Naive B cell (primary cell): ENCODE results near the gene ADGRL4. TPM values are rescaled to one million over a fixed set of nuclear protein-coding genes. Genes with fewer than 3 reads are reported as not detected.
A peak's percentile ranks its signal among the peaks of the same experiment; 100 is the strongest.

Experiments used
- ATAC-seq, 2 donors: fragments of 150-1000 bp; cut with Tn5 transposase; 2 replicates each; pipeline ENCODE4 v1.10.0; 2021; ENCODE audit warnings: low read depth in 2 of 2, mild to moderate bottlenecking in 2 of 2, moderate library complexity in 2 of 2
- DNase-seq: peaks from one replicate; pipeline ENCODE4 v3.0.0; 2022
- H3K27ac Mint-ChIP-seq, 6 donors: one replicate each; pipeline ENCODE4 v1.8.0; 2020 to 2022; ENCODE audit warnings: mild to moderate bottlenecking in 6 of 6, mixed read lengths in 6 of 6, moderate library complexity in 5 of 6, inconsistent platforms in 2 of 6
- H3K27me3 Mint-ChIP-seq, 3 donors: one replicate each; pipeline ENCODE4 v1.8.0; 2021 to 2022; ENCODE audit warnings: mixed read lengths in 3 of 3, mild to moderate bottlenecking in 1 of 3
- H3K36me3 Mint-ChIP-seq, 2 donors: one replicate each; pipeline ENCODE4 v1.8.0; 2020 to 2022; ENCODE audit warnings: mixed read lengths in 2 of 2, inconsistent platforms in 1 of 2, mild to moderate bottlenecking in 1 of 2
- H3K4me1 Mint-ChIP-seq, 3 donors: one replicate each; pipeline ENCODE4 v1.8.0; 2020 to 2022; ENCODE audit warnings: mixed read lengths in 3 of 3, inconsistent platforms in 1 of 3, mild to moderate bottlenecking in 1 of 3, moderate library complexity in 1 of 3
- H3K4me3 Mint-ChIP-seq, 8 donors: one replicate each; pipeline ENCODE4 v1.8.0; 2020 to 2022; ENCODE audit warnings: mild to moderate bottlenecking in 8 of 8, mixed read lengths in 8 of 8, moderate library complexity in 8 of 8, inconsistent platforms in 2 of 8
- H3K9me3 Mint-ChIP-seq, 7 donors: one replicate each; pipeline ENCODE4 v1.8.0; 2020 to 2022; ENCODE audit warnings: mixed read lengths in 7 of 7, mild to moderate bottlenecking in 5 of 7, inconsistent platforms in 2 of 7, moderate library complexity in 1 of 7
- polyA plus RNA-seq, 6 donors: library from polyadenylated mRNA; unstranded; fragments of 300-500 nt; fragmentation: Illumina TruSeq; gene quantifications; one replicate each; pipeline ENCODE4 v1.2.3, GENCODE V29; 2021; ENCODE audit warnings: low read depth in 6 of 6

ADGRL4 gene
- polyA plus RNA-seq, result not detected

DNA sequence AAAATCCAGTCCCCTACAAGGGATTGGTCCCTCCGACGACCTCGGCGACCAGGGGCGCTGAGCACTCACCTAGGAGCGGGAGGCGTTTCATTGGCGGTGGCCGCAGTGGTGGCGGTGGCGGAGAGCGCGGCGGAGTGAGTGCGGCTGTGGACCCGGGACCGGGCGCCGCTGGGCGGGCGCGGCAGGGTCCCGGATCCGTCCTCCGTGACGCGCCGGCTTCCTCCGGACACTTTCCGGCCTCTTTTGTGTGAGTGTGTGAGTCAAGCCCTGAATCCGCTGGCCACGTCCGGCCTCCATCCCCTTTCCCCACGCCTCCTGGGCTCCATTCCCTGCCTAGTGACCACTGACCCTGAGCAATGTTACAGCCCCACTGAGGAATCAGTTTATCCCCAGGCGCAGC is at the start of gene ADGRL4:
ADGRL4 (minus strand) TSS at position 167 of the 400 bp plus-strand sequence; CDS start at position 91, 76 bp downstream.
- Mint-ChIP-seq H3K27me3 (peaks cover 0 to 4% (median 0%) of the 10 kb centered on the region in 3 donors), H3K27ac (no peak within 1 kb of the TSS), H3K4me3 (no peak within 1 kb of the TSS), H3K4me1 (no peaks in the 10 kb centered on the region), H3K36me3 (no peaks in the 10 kb centered on the region), H3K9me3 (peaks cover 0 to 11% (median 4%) of the 10 kb centered on the region in 7 donors)
- DNase-seq, result no peak
- ATAC-seq, result no peak

DNA sequence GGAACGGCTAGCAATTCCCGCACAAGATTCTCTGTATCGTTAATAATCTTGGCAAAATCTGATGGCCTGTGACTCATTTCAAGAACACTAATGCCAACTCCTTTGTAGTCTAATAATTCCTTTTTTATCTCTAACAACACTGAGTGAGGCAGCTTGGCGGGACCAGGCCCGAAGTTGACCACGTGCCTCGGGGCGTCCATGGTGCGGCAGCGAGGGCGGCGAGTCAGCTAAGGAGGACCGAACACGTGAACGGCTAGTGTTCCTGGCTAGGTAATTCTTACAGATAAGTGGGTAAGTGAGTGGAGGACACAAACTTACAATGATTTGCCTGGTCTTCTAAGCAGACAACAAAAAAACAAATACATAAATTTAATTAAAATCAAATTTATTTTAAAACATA is 49.3 kb upstream of the ADGRL4 start:
- ATAC-seq (no peak), DNase-seq (no peak)
- Mint-ChIP-seq H3K36me3 (no peaks in the 10 kb centered on the region), H3K9me3 (peaks cover 3 to 30% (median 9%) of the 10 kb centered on the region in 7 donors), H3K27ac (no peak overlapping the region), H3K4me1 (peaks cover 4 to 10% (median 6%) of the 10 kb centered on the region in 3 donors), H3K27me3 (no peaks in the 10 kb centered on the region), H3K4me3 (no peak overlapping the region)

DNA sequence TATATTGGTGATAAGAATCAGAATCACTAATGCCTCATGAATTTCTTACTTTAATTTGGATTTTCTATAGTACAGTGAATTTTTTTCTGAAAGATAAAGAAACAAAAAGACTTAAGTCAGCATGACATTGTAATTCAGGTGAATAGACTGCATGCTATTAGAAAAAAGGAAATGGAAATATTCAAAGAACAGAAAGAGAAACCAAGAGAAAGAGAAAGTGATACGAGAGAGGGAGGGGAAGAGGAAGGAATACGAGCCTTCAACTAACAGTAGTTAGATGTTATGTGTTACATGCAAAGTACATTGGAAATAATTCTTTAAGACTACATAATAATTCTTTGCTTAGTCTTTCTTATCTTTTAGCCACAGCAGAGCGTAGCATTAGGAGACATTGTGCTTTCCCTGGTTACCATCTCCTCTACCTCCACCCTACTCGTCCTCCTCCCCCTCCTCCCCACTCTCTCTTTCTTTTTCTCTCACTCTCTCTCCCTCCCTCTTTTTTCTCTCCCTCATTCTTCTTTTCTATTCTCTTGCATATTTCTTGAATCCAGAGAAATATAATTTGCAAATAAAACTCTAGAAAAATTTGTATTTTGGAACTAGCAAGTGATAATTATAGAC is 46.4 kb upstream of the ADGRL4 start:
- ATAC-seq, result peak; percentile 68 to 87
- no peaks in the 10 kb centered on the region for H3K27me3 Mint-ChIP-seq
- H3K36me3 Mint-ChIP-seq, result no peaks in the 10 kb centered on the region
- peaks cover 4 to 10% (median 6%) of the 10 kb centered on the region in 3 donors for H3K4me1 Mint-ChIP-seq
- H3K9me3 Mint-ChIP-seq, result peaks cover 2 to 11% (median 4%) of the 10 kb centered on the region in 7 donors
- peak overlapping the region; percentile 53 to 92 (median 80) for H3K4me3 Mint-ChIP-seq
- no peak for DNase-seq
- H3K27ac Mint-ChIP-seq, result peak overlapping the region in 4 of 6 donors; percentile 60 to 89 (median 71)

DNA sequence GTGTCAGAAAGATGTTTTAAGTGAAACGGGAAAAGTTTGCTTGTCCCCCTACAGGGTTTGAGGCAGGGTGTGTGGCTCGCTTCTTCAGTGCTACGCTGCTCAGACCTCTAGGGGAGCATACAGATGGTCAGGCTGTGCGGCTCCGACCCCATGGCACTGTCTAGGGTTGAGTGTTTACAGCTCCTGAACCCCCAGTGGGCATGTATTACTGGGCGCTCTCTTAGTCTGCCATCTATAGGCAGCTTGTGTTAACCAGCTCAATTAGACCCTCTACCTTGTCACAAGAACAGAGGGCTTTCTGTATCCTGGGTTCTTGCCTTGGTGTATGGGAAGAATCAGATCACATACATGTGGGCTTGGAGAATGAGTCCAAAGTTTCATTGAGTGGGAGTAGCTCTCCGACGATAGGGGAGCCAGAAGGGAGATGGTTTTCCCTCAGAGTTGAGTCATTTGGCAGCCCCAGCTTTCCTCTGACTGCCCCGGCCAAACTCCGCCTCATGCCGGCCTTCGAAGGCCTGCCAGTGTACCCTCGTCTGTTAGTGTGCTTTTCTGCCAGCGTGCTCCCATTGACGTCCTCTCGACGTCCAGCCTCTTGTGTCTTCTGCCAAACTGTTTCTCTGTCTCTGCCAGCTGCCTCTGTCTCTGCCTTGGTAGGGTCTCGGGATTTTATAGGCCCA is 38.6 kb upstream of the ADGRL4 start:
- H3K4me3 Mint-ChIP-seq, result no peak overlapping the region
- H3K9me3 Mint-ChIP-seq, result no peaks in the 10 kb centered on the region

DNA sequence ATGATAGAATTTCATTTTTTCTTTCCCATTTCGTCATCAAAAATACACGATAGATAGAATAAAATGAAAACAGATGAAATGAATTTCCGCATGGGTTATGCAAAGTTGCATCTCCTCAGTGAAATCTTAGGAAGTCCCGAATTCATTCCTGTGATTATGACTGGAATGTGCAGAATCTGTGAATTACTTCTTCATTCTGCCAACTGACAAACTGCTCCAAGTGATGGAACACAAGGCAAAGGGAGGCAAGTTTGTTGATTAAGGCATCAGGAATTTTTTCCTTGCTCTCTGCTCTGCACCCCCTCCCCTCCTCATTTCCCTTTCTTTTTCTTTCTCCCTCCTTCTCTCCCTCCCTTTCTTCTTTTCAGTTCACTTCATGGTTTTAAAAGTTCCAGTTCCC is 37.0 kb upstream of the ADGRL4 start:
- peaks cover 0 to 6% (median 0%) of the 10 kb centered on the region in 7 donors for H3K9me3 Mint-ChIP-seq
- no peak for DNase-seq
- H3K36me3 Mint-ChIP-seq, result peaks cover 0 to 4% of the 10 kb centered on the region in 2 donors
- H3K27ac Mint-ChIP-seq, result no peak overlapping the region
- no peaks in the 10 kb centered on the region for H3K4me1 Mint-ChIP-seq
- ATAC-seq, result no peak
- peaks cover 0 to 3% (median 0%) of the 10 kb centered on the region in 3 donors for H3K27me3 Mint-ChIP-seq
- H3K4me3 Mint-ChIP-seq, result no peak overlapping the region

More for the DNA sequence above, 38.6 kb upstream of the ADGRL4 start:
- Mint-ChIP-seq H3K36me3 (no peaks in the 10 kb centered on the region), H3K4me1 (no peaks in the 10 kb centered on the region), H3K27me3 (peaks cover 0 to 3% (median 0%) of the 10 kb centered on the region in 3 donors), H3K27ac (no peak overlapping the region)
- no peak for DNase-seq
- ATAC-seq, result no peak

DNA sequence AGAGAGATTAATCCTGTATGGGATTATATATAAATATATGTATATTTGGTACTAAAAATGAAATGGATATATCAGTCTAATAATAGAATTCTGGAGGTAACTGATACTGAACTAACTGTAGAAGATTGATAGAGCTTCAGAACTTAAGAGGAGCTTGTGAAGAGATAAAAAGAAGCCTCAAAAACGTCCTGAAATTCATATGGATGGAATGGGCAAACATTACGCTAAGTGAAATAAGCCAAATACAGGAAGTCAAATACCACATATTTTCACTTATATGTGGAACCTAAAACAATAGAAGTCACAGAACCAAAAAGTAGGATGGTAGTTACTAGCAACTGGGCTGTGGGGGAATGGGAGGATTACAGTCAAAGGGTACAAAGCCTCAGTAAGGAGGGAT is 36.0 kb upstream of the ADGRL4 start:
- ATAC-seq, result no peak
- peaks cover 0 to 3% (median 0%) of the 10 kb centered on the region in 3 donors for H3K27me3 Mint-ChIP-seq
- no peak for DNase-seq
- peaks cover 3 to 14% (median 7%) of the 10 kb centered on the region in 7 donors for H3K9me3 Mint-ChIP-seq
- no peak overlapping the region for H3K27ac Mint-ChIP-seq
- no peak overlapping the region for H3K4me3 Mint-ChIP-seq
- H3K36me3 Mint-ChIP-seq, result peaks cover 0 to 13% of the 10 kb centered on the region in 2 donors
- H3K4me1 Mint-ChIP-seq, result no peaks in the 10 kb centered on the region

DNA sequence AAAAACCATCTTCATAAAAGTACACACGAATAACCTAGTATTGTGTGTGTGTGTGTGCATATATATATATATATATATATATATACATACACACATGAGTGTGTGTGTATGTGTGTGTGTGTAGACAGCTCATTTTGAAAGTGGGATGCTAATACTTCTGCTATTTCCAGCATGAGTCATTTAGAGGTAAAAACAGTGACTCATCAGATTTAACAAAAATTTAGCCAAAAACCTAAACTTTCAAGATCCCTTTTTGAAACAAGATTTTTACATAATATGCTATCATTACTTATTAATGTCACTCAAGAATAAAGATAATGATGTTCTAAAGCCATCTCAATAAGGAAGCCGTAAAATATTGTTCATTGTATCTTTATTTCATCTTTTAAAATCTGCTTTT is 35.6 kb upstream of the ADGRL4 start:
- peaks cover 0 to 16% of the 10 kb centered on the region in 2 donors for H3K36me3 Mint-ChIP-seq
- DNase-seq (no peak), ATAC-seq (no peak)
- H3K4me3 Mint-ChIP-seq, result no peak overlapping the region
- H3K4me1 Mint-ChIP-seq, result no peaks in the 10 kb centered on the region
- no peak overlapping the region for H3K27ac Mint-ChIP-seq
- H3K27me3 Mint-ChIP-seq, result peaks cover 0 to 3% (median 0%) of the 10 kb centered on the region in 3 donors
- H3K9me3 Mint-ChIP-seq, result peaks cover 6 to 19% (median 10%) of the 10 kb centered on the region in 7 donors

DNA sequence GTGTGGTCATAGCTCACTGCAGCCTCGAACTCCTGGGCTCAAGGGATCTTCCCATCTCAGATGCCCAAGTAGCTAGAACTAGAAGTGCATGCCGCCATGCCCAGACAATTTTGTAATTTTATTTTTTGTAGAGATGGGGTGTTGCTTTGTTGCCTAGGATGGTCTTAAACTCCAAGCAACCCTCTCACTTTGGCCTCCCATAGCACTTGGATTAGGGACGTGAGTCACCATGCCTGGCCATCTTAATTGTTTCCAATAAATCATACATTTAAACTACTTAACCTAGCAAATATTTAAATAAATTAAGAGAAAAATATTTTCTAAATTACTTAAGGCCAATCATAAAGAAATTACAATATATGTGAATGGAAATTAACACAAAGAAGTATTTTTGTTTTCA is 35.1 kb upstream of the ADGRL4 start:
- H3K27me3 Mint-ChIP-seq, result peaks cover 0 to 3% (median 0%) of the 10 kb centered on the region in 3 donors
- no peak overlapping the region for H3K27ac Mint-ChIP-seq
- no peaks in the 10 kb centered on the region for H3K4me1 Mint-ChIP-seq
- ATAC-seq (no peak), DNase-seq (no peak)
- H3K9me3 Mint-ChIP-seq, result peaks cover 7 to 21% (median 11%) of the 10 kb centered on the region in 7 donors
- peaks cover 0 to 16% of the 10 kb centered on the region in 2 donors for H3K36me3 Mint-ChIP-seq
- no peak overlapping the region for H3K4me3 Mint-ChIP-seq

DNA sequence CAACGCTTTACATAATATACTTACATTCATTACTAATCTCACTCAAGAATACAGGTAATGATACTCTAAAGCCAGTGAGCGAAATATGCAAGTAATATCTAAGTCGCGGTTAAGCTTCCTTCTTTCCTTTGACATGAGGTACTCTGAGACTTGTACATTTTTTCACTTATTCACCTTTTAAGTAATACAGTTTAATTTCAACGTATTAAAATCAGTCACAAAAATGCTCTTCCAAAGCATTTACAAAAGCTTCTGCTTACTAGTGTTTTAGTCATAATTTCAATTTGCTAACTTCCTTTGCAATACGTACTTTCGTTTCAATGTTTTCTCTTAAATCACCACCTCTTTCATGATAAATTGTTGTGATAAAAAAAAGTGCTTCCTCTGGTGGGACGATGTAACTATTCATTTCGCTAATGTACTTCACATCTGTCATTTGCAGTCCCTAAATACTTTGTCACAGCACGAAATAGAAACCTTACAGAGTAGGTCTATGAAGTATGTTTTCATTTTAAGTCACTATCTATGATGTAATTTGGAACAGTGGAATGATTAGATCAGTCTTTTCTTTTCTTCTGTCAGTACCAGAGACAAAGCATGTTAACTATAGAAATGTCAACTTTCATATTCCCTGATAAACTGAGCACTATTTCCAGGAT is 34.0 kb upstream of the ADGRL4 start:
- H3K4me1 Mint-ChIP-seq, result no peaks in the 10 kb centered on the region
- peaks cover 10 to 29% (median 16%) of the 10 kb centered on the region in 7 donors for H3K9me3 Mint-ChIP-seq
- DNase-seq (no peak), ATAC-seq (no peak)
- peak overlapping the region in 3 of 8 donors; percentile 26 to 31 (median 31) for H3K4me3 Mint-ChIP-seq
- peaks cover 0 to 3% (median 0%) of the 10 kb centered on the region in 3 donors for H3K27me3 Mint-ChIP-seq
- H3K27ac Mint-ChIP-seq, result peak overlapping the region in 1 of 6 donors; percentile 51
- H3K36me3 Mint-ChIP-seq, result peaks cover 0 to 16% of the 10 kb centered on the region in 2 donors

DNA sequence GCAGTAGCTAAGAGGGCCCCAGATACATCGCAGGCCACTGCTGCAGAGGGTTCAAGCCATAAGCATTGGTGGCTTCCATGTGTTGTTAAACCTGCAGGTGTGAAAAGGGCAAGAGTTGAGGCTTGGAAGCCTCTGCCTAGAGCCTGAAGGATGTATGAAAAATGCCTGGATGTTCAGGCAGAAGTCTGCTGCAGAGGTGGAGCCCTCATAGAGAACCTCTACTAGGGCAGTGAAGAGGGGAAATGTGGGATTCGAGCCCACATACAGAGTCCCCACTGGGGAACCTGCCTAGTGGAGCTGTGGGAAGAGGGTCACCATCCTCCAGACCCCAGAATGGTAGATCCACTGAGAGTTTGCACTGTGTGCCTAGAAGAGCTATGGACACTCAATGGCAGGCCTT is 30.6 kb upstream of the ADGRL4 start:
- H3K4me1 Mint-ChIP-seq, result no peaks in the 10 kb centered on the region
- peaks cover 10 to 29% (median 16%) of the 10 kb centered on the region in 7 donors for H3K9me3 Mint-ChIP-seq
- H3K27me3 Mint-ChIP-seq, result peaks cover 0 to 3% (median 0%) of the 10 kb centered on the region in 3 donors
- ATAC-seq, result no peak
- H3K27ac Mint-ChIP-seq, result no peak overlapping the region
- no peak overlapping the region for H3K4me3 Mint-ChIP-seq
- DNase-seq, result no peak
- peaks cover 0 to 16% of the 10 kb centered on the region in 2 donors for H3K36me3 Mint-ChIP-seq

DNA sequence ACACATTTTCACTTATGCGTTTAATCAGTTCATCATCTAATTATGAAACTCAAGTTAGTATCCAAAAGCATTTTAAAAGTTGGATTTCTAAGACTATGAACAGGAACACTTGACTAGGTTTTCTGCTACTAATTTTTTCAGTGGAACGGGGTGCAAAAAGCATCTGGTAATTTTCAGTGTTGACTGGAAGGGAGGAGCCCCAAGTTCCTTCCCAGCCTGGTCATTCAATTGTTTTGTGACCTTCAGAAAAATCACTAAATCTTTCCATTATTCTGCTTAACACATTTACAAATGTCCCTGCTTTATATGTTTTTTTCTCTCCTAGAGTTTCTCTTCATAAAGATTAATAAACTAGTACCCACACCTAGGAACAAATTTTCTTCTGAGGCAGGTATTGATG is 6.0 kb upstream of the ADGRL4 start:
- Mint-ChIP-seq H3K4me3 (no peak overlapping the region), H3K4me1 (no peaks in the 10 kb centered on the region), H3K36me3 (no peaks in the 10 kb centered on the region), H3K27me3 (no peaks in the 10 kb centered on the region), H3K27ac (no peak overlapping the region), H3K9me3 (peaks cover 0 to 7% (median 2%) of the 10 kb centered on the region in 7 donors)
- ATAC-seq (no peak), DNase-seq (no peak)

DNA sequence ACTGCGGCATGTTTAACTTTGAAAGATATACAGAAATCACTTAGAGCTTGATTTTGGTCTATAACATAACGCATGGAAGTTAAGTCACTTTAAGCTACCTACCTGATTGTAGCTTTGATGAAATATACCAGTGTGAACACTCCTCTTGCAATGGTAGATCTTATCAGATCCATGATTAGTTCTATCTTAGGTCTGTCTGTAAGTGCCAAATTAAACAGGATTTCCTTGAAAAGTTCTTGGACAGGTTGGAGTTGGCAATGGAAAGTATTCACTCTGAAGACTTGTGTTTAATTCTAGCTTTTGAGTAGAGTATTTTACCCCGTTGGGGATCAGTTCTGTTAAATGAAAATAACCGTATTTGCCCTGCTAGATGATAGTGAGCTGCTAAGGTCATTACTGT is 4.1 kb upstream of the ADGRL4 start:
- H3K9me3 Mint-ChIP-seq, result peaks cover 0 to 11% (median 6%) of the 10 kb centered on the region in 7 donors
- ATAC-seq (no peak), DNase-seq (no peak)
- no peak overlapping the region for H3K4me3 Mint-ChIP-seq
- no peaks in the 10 kb centered on the region for H3K36me3 Mint-ChIP-seq
- peaks cover 0 to 4% (median 0%) of the 10 kb centered on the region in 3 donors for H3K27me3 Mint-ChIP-seq
- no peak overlapping the region for H3K27ac Mint-ChIP-seq
- H3K4me1 Mint-ChIP-seq, result no peaks in the 10 kb centered on the region

DNA sequence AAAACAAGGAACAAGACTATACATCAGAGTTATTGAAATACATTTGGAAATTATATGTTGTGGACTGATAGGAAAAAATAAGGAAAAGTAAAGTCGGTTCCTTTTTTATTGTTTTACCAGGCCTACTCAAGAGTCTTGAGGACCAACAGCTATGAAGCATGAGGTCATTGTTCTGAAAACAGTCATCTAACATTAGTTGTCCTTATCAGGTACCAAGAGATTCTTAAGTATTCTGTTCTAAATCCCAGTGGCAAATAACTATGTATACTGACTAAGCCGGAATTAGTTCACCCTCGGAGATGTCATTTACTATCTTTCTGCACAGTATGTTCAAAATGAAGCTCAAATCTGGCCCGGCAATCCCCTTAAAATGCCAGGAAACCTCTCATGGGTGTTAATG is 585 bp downstream of the ADGRL4 start:
- ATAC-seq, result no peak
- no peak for DNase-seq
- Mint-ChIP-seq H3K9me3 (peaks cover 0 to 11% (median 4%) of the 10 kb centered on the region in 7 donors), H3K4me1 (no peaks in the 10 kb centered on the region), H3K27ac (no peak overlapping the region), H3K4me3 (no peak overlapping the region), H3K27me3 (peaks cover 0 to 4% (median 0%) of the 10 kb centered on the region in 3 donors), H3K36me3 (no peaks in the 10 kb centered on the region)
